ENCODE measurements around the gene CEP170.
"Not testable (repeated sequence)": the region's sequence is repeated elsewhere in the genome, so short reads cannot be mapped to it uniquely, and the experiment has no call there.

Gene CEP170

DNA sequence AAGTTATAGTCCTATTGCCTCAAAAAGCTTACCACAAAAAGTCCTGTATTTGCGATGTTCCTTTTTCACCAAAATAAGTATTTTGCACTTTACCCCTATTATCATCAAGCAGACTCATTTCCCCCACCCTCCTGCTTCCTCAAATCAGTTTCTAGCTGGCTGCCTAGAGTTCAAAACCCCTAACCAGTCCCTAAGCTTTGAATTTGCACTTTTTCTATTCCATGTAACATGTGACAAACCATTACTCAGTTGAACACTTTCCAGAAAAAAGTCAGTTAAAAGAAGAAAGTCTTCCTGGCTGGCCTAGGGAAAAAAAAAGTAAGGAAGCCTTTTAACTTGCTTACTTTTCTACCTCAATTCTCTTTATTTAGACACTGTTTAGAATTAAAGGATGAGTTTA is 8.2 kb downstream of the CEP170 start:
- no peak overlapping the region for H3K4me3 ChIP-seq (ENCODE audit: low read depth, low read length)
- no peak for DNase-seq (ENCODE audit: low read depth)

DNA sequence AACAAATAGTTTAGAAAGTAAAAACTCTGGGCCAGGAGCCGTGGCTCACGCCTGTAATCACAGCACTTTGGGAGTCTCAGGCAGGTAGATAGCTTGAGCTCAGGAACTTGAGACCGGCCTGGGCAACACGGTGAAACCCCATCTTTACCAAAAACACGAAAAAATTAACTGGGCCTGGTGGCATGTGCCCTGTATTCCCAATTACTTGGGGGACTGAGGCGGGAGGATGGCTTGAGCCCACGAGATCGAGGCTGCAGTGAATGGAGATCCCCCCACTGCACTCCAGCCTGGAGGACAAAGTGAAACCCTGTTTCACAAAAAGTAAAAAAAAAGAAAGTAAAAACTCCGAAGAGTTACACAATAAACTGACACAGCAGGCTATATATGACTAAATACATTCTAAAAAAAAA is 10.6 kb downstream of the CEP170 start:
- no peak for DNase-seq (ENCODE audit: low read depth)

DNA sequence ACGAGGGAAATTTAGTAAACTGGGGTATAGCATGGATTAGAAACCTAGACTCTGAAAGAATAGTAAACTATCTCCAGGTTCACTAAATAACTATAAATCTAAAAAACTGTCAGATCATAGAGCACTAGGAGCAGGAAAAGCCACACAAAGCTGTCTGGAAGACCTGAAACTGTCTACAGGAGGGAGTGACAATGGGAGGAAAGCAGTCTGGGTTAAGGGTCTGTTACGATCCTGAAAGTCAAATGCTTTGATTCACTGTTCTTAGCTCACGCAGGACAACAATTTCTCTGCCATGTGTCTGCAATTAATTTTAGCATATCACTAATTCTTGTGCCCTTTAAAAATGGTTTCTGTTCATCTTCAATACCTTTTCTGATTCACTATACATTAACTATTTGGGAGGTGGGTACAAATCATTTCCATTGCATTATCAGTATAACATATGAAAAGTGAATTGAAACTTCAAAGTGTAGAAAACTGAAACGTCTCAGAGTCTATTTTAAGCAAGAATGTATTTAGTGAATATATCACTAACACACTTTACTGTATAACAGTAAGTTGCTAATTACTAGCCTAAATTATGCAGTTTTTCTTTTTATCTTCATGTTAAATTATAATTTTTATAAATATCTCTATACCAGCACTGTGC is 18.4 kb downstream of the CEP170 start:
- no peak overlapping the region for H3K4me3 ChIP-seq (ENCODE audit: low read depth, low read length)
- no peak for DNase-seq (ENCODE audit: low read depth)

More for the DNA sequence above, 10.6 kb downstream of the CEP170 start:
- H3K4me3 ChIP-seq (ENCODE audit: low read depth, low read length): no peak overlapping the region

DNA sequence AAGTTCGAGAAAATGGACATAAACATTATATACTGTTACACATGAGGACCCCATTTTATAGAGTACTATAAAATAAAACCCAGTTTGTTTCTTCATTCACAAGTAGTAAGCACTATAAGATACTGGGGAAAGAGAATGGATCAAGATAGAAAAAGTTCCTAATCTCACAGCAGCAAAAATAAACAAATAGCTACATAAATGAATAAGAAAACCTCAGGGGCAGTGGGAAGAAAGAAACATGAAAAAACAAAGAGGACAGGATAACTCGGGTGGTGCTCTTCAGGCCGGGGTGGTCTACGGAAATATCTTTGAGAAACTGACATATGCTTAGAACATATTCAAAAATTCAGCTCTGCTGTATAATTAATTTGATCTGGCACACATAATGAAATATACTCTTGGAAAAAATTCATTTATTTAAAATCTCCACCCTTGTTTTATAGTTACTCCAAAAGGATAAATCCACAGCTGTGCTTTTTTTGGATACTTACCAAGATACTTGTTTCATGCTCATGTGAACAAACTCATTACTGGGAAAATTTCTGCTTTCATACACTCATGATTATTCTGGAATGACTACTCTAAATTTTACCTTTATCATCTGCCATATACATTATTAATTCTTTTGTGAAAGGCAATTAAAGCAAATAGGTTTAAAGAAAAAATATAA is 20.0 kb downstream of the CEP170 start:
- H3K4me3 ChIP-seq (ENCODE audit: low read depth, low read length): no peak overlapping the region
- DNase-seq (ENCODE audit: low read depth): peak; percentile 15

DNA sequence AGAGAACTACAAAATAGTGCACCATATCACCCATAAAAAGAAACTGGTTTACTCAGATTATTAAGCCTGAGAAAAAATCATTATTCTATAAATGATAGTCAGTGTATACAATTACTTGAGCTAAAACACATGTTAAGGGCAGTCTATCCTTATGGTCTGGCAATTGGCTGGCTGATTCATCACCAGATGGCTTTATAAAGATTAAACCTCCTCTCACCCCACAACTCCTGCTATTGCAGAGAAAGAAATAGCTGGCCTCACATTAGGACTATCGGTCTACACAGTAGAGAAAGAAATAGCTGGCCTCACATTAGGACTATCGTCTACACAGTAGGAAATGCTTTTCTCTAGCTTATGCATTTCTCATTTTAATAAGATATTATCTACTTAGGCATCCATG is 21.2 kb downstream of the CEP170 start:
- peak; percentile 25 for DNase-seq (ENCODE audit: low read depth)
- H3K4me3 ChIP-seq (ENCODE audit: low read depth, low read length): no peak overlapping the region

DNA sequence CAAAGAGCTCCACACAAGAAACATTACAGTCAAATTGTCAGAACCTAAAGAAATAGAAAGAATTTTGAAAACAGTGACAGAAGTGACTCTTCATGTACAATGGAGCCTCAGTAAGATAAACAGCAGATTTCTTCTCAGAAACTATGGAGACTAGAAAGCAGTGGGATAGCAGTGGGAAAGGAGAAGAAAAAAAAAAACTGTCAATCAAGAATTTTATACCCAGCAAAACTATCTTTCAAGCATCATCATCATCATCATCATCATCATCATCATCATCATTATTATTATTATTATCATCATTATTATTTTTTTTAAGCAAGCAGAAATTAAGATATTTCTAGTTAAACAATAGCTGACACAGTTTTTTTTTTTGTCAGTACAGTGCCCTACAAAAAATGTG is 24.2 kb downstream of the CEP170 start:
- H3K4me3 ChIP-seq (ENCODE audit: low read depth, low read length): no peak overlapping the region
- no peak for DNase-seq (ENCODE audit: low read depth)

DNA sequence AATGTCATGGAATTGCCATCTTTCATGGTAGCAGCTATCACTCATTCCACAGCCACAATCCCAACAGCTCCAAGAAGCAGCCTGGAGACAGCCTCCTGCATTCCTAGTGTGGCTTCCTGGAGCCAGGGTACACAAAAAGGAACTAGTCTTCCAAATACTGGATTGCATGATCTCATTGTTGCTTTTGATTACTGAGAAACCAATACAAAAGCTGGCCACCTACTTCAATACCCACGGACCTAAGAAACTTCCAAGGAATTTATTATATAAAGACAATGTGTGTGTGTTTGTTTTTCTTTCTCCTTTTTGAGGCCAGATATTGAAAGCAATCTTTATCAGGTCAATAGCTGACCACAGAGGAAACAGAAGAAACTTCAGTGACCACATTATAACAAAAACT is 25.6 kb downstream of the CEP170 start:
- no peak overlapping the region for H3K4me3 ChIP-seq (ENCODE audit: low read depth, low read length)

DNA sequence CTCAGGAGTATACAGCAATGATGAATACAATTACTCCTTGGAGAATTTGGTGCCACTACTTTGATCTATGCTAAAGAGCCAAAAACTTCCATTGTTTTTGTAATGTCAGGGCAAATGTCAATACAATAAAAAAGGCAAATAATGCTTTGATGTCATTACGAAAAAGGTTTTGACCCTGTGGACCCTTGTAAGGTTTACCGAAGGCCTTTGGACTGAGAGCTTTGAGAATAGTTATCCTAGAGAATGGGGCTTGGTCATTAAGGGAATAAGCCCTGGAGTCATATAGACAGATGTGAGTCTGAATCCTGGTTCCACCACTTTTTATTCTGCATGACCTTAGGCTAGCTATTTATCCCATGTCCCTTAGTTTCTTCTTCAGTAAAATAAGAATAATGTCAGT is 27.5 kb downstream of the CEP170 start:
- no peak for DNase-seq (ENCODE audit: low read depth)
- H3K4me3 ChIP-seq (ENCODE audit: low read depth, low read length): no peak overlapping the region

More for the DNA sequence above, 25.6 kb downstream of the CEP170 start:
- DNase-seq (ENCODE audit: low read depth): no peak

DNA sequence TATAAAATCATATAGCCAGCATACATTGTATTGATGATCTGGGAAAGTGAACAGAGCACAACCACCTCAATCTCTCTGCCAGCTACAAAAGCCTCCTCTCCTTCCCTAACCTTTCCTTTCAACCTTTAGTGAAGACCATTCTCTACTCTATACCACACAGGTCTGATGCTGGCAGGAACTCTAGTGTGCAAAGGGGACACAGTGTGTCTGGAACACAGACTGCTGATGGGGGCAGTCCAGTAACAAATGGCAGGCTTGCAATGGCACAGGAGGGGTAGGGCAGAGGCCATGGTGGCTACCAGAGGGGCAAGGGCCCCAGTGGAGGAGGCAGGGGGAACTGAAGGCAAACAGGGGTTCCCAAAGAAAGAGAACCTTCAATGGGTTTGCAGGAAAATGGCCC is 37.0 kb downstream of the CEP170 start:
- no peak overlapping the region for H3K4me3 ChIP-seq (ENCODE audit: low read depth, low read length)
- DNase-seq (ENCODE audit: low read depth): no peak

DNA sequence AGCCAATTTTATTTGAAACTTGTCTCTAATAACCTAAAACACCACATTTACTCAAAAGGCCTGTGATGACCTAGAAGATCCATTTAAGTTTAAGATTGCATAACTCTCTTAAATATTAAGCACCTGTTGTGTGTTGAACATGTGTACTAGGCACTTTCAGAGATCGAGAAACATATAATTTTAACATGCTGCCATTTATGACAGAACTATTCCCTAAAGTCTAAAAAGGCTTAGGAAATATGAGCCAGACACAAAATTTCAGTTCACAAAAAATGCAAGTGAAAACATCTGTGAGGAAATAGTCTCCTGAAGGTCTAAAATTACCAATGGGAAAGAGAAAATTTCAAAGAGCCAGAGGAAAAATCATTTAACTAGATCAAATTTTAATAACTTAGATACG is 37.7 kb downstream of the CEP170 start:
- H3K4me3 ChIP-seq (ENCODE audit: low read depth, low read length): no peak overlapping the region

DNA sequence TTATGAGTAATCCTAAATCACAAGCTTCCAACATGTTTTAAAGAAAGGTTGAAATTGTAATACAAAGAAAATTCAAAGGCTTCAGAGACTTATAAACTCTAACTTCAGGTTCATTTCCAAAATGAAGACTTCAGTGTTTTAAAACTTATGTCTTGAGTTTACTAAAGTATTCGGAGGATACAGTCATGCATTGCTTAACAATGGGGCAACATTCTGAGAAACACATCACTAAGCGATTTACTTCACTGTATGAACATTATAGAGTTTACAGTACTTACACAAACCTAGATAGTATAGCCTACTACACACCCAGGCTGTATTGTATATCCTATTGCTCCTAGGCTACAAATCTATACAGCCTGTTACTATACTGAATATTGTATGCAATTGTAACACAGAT is 38.3 kb downstream of the CEP170 start:
- no peak overlapping the region for H3K4me3 ChIP-seq (ENCODE audit: low read depth, low read length)
- no peak for DNase-seq (ENCODE audit: low read depth)

More for the DNA sequence above, 37.7 kb downstream of the CEP170 start:
- DNase-seq (ENCODE audit: low read depth): no peak

DNA sequence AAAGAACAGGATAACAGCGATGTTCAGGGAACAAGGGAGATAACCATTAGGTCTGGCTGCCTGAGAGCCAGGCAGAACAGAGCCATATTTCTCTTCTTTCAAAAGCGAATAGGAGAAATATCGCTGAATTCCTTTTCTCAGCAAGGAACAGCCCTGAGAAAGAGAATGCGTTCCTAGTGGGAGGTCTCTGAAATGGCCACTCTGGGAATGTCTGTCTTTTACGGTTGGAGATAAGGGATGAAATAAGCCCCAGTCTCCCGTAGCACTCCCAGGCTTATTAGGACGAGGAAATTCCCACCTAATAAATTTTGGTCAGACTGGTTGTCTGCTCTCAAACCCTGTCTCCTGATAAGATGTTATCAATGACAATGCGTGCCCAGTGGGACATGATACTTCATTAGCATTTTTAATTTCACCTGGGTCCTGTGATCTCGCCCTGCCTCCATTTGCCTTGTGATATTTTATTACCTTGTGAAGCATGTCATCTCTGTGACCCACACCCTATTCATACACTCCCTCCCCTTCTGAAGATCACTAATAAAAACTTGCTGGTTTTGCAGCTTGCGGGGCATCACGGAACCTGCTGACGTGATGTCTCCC is 39.7 kb downstream of the CEP170 start:
- not testable (repeated sequence) for DNase-seq (ENCODE audit: low read depth); H3K4me3 ChIP-seq (ENCODE audit: low read depth, low read length)

DNA sequence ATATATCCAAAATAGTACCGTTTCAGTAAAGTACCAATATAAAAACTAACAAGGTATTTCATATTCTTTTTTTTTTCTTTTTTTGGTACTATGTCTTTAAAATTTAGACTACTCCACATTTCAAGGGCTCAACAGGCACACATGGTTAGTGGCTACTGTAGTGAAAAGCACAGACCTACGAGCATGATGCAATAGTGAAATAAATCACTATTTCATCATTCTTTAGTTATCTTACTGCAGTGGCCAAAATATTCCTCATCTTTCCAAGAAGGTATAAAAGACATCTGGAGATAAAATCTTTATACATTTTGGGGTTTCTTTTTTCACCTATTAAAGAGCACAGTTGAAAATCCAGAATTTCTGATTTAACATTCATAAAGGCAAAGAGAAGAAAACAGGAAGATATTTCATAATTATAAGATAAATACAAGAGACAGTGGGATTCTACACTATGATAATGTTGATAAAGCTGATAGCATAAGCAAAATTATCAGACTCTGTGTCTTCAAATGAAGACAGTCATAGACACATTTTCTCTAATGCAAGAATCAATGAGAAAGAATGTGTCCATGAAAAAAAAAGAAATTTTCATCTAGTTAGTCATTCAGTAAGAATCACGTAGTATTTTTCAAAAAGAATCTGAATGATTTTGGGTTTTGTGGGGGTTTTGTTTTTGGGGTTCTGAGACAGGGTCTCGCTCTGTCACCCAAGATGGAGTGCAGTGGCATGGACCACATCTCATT is 41.9 kb downstream of the CEP170 start:
- H3K4me3 ChIP-seq (ENCODE audit: low read depth, low read length): no peak overlapping the region
- DNase-seq (ENCODE audit: low read depth): peak; percentile 37

DNA sequence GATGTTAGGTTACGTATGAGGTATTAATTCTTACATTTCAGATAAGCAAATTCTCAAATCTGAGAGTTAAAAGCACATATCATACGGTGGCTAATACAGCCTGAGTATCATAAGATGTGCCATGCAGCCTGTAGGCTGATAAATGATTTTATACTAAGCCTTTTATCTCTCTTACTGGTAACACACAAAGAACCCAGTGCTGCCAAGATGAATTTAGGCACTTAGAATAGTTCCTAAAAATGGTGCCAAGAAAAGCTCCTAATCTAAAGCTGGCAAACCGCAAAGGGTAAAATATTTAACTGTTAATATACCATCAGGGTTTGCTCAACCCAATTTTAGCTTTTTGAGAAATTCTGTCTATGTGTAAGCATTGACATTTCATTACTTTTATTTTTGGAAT is 43.1 kb downstream of the CEP170 start:
- H3K4me3 ChIP-seq (ENCODE audit: low read depth, low read length); DNase-seq (ENCODE audit: low read depth): not testable (repeated sequence)

DNA sequence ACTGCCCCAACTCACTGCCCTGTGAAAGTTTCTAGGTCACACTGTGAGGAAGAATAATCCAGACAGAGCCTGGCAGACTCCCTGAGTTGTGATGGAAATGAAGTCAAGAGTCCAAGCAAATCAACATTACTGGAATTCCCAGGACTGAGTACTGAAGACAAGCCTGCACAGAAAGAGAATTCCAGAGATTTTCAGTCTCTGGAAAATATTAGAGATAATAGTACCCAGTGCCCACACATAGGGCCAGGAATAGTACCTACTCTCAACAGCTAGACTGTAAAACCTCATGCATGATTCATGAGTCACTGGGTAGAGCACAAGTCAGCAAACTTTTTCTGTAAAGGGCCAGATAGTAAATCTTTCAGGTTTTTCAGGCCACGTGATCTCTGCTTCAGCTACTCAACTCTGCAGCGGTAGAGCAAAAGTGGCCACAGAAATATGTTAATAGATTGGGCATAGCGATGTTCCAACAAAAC is 50.0 kb downstream of the CEP170 start:
- not testable (repeated sequence) for H3K4me3 ChIP-seq (ENCODE audit: low read depth, low read length)
- peak; percentile 22 for DNase-seq (ENCODE audit: low read depth)

DNA sequence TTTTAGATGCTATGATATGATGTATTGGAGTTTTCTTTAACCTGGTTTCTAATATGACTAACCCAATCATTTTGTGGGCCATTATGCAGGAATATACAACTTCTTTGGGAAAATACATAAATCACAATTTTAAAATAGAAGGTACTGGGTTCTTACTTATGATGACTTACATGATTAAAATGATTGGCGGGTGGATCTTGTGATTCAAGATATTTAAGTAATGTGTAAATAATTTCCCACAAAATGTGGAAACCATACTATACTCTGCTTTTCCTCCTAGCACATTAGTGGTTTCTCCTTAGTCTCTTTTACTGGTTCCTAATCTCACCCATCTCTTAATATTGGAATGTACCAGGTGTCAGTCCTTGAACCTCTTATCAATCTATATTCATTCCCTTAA is 50.7 kb downstream of the CEP170 start:
- not testable (repeated sequence) for H3K4me3 ChIP-seq (ENCODE audit: low read depth, low read length); DNase-seq (ENCODE audit: low read depth)

DNA sequence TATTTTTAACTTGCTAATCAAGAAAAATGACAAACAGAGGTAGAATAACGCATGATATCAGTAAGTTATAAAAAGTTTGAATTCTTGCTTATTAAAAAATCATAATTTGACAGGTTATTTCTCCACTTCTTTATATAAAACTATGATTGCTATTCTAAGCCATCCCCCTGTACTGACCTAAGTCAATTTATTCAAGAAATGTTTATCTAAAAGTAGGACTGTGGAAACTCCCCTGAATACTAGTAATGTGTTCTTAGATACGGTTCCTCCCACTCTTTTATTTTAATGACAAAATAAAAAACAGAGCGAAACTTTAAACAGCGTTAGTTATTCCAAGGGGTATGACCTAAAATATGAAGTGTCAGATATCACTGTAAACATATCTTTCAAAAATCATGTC is 51.9 kb downstream of the CEP170 start:
- not testable (repeated sequence) for DNase-seq (ENCODE audit: low read depth); H3K4me3 ChIP-seq (ENCODE audit: low read depth, low read length)

DNA sequence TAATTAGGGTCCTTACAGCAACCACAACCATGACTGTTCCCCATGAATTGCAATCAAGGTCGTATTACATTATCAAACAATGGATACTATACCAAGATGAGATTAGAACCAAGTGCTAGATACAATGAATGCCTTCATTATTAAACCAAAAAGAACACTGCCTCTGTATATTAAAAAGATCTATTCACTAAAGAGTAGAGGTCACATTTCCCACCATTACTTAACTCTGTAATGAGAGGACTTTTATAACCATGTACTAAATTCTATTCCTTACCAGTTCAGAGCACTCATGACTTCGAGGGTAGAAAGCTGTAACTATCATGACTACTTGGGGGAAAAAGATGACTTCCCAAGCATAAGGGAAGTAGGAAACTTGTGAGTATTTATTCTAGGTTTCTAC is 53.8 kb downstream of the CEP170 start:
- not testable (repeated sequence) for H3K4me3 ChIP-seq (ENCODE audit: low read depth, low read length); DNase-seq (ENCODE audit: low read depth)

DNA sequence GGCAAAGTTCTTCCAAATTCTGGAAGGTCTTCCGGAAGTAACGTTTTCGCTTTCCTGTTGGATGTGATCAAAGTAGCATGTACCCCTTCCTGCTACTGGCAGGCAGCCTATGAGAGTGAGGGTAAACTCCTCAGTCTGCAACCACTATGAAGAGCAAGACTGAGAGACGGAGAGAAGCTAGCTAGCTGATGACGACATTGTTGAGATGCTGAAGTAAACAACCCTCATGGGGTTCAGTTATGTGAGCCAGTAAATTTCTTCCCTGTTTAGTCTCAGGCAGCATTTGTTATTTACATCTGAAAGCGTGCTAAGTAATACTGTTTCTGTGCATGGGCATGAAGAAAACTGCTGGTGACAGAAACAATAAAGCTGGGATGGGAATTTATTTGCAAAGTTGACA is 57.6 kb downstream of the CEP170 start:
- not testable (repeated sequence) for H3K4me3 ChIP-seq (ENCODE audit: low read depth, low read length); DNase-seq (ENCODE audit: low read depth)

DNA sequence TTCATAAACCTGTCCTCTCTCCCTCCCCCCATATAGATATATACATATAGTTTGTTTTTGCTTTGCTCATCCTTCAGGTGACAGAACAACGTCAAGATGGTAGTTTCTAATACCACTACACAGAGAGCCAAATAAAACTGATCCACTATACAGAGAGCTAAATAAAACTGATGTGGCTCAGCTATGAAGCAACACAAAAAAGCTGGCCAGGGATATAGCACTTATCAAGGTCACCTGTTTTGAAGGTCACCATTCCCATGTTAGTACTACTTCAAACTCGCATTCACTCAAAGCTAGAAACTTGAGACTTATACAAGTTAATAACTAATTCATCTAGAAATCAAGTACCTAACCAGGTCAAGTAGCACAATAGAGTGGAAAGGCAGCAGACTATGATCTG is 61.8 kb downstream of the CEP170 start:
- not testable (repeated sequence) for H3K4me3 ChIP-seq (ENCODE audit: low read depth, low read length); DNase-seq (ENCODE audit: low read depth)
